NCI-H226 (cell line): Measurements from ENCODE around the gene POGZ.
"Not testable (repeated sequence)": the region's sequence is repeated elsewhere in the genome, so short reads cannot be mapped to it uniquely, and the experiment has no call there.

Source experiments
- DNase-seq: peaks from one replicate; pipeline ENCODE4 v3.0.0-alpha.2; 2015

POGZ gene

DNA sequence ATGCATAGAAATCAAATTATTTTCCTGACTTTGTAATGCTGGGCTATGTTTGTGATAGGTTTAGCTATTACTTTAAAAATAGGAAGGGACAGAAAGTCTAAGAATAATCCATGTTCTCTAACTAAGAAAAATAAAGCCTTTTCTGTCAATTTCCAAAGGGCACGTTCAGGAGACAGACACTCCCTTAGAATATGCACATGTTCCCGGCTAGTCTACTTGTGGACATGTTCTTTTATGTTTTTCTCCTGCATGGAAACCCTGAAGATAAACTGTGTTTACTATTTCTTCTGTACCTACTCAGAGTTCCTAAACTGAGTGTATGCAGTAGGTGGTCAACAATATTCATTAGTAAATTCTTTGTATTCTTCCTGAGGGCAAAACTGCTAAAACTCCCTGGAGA, 47.4 kb downstream of the POGZ start:
- no peak for DNase-seq

DNA sequence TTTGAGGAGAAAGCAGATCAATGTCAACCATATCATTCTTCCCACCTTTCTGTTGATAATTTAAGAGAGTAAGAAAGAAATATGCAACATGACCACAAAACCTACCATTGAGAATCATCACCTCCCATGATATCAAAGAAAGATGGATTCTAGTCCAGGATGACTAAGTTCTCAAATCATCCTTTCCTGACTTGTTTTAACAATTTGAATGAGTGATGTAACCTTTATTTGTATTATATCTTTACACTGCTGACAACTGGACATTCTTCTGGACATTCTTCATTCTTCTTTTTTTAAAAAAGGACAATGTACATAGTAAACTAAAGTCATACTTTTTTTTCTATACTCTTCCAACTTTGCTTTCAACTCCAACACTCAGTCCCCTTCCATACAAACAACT, 50.4 kb downstream of the POGZ start:
- peak; percentile 18 for DNase-seq

DNA sequence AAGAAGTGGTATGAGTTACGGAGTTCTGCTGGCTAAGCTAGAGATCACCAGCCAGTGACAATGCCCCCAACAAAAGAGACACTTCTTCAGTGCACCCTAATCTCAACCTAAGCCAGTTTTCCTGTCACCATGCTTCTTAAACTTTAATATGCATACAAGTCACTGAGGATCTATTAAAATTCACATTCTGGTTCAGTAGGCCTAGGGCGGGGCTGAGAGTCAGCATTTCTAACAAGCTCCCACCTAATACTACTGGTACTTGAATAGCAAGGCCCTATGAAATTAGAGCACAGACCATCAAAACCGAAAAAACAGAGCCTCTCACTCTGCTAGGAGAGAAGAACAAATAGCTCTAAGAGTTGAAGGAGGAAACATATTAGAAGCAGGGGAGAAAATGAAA, 52.0 kb downstream of the POGZ start:
- DNase-seq, result no peak

DNA sequence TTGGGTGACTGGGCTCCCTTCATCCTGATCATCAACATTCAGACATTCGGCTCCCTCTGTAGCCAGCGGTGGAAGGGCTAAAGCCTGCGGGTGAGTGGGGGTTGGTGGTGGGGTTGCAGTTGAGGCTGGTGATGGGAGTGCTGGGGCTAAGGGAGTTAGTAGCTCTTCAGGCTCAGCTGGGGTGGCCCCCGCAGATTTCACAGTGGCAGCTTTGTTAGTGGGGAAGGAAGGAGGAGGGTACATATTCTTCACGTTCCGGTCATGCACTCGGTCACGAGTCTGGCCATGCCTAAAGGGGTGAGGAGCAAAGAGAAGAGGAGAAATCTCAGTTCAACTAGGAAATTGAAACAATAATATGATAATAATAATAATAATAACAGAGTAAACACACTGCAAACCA, 53.1 kb downstream of the POGZ start:
- no peak for DNase-seq

DNA sequence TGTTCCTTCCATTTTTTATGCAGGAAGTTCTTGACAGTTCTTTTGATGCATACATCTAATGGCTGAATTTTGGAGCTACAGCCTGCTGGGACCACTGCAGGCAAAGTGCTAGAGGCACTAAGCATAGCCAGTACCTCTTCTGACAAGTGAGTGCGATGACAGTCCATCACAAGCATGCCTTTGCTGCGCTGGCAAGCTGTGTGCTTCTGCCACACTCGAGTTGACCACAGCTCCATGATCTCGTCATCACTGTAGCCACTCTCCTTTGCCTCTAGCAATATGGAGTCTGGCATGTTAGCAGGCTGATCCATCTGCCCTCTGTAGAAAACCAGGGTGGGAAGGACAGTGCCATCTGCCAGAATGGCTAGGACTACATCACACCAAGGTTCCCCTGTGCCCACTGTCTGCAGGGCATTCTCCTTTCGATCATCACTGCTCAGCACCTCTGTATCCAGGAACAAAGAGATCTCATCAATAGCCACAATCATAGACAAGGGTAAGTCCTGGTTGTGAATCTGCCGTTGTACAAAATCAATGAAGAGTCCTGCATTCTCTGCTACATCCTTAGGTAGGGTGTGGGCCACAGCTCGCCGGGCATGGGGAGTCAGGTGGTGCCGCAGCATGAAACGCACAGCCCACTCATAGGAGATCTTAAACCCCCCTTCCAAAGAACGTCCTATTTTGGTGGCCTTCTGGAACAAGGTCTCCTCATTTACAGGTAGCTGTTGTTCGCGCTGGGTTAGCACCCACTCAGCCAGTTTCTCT, 53.9 kb downstream of the POGZ start:
- DNase-seq, result no peak

DNA sequence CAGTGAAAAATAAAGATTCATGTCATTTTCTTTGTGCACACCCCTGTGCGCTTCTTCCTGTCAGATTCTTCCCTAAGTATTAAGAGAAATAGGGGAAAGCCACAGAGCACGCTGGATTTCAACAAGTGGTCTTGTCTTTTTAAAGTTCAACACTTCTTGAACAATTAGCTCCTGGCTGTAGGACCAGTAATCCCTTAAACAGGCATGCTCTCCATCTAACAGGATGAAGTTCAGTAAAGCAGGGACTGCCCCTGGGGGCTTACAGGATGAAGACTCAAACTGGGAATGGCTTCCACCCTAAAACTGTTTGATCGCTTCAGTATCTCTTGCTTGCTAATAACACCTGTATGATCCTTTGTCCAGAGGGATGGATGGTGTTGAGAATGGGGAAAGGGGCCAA, 55.7 kb downstream of the POGZ start:
- DNase-seq, result no peak

DNA sequence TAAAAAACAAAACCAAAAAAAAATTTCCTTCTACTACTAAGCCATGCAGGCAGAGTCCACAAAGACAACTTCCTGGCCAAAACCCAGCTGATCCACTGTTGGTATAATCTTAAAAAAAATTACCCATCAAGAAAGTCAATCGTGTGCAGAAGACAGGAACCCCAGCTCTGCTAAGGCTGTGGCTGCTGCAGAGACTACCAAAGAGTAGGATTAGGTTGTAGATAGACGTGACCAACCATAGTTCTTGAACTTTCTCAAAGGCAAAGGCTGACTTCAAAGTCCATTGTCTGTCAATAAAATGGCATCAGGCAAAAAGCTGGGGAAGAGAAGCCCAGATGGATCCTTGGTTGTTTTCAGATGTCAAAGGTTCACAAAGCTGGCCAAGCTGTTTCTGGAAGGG, 56.5 kb downstream of the POGZ start:
- no peak for DNase-seq

DNA sequence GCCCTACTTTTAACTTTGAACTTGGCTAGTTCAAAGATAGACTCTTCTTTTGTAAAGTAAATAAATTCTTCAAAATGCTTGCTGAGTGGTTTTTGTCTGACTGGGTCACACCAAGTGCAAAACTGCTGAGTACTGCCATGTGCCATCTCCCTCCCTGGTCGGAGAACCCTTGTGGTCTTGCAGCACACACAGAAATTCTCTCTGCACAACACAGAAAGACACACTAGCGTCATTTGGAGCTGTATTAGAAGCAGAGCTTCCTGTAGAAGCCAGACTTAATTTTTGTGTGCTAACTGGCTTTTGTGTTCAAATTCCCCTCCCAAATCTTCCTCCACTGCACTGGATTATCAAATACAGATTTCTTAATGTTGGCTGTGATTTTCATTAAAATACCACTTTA, 57.4 kb downstream of the POGZ start:
- no peak for DNase-seq

DNA sequence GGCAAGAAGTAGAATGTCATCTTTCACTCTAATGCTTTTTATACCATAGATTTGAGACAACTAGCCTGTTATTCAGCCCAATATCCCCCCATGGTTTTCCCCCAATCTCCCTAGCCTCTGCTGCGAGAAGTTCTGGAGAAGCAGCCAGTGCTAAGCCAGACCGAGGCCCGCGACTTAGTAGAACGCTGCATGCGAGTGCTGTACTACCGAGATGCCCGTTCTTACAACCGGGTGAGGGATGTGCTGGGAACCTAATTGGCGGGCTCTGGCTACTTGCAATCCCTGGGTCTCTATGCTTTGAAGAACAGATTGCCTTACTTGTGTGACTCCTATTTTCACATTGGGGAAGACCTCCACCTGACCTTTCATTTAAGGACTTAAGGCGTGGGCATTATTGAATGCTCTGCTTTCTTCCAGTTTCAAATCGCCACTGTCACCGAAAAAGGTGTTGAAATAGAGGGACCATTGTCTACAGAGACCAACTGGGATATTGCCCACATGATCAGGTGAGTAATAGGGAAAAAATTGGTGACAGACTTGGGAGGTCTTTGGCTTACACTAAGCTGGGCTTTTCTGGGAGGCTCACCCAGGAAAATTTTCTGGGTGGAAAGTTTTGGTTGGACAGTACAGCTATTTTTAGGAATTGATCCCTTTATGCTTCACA, 58.0 kb downstream of the POGZ start:
- no peak for DNase-seq

DNA sequence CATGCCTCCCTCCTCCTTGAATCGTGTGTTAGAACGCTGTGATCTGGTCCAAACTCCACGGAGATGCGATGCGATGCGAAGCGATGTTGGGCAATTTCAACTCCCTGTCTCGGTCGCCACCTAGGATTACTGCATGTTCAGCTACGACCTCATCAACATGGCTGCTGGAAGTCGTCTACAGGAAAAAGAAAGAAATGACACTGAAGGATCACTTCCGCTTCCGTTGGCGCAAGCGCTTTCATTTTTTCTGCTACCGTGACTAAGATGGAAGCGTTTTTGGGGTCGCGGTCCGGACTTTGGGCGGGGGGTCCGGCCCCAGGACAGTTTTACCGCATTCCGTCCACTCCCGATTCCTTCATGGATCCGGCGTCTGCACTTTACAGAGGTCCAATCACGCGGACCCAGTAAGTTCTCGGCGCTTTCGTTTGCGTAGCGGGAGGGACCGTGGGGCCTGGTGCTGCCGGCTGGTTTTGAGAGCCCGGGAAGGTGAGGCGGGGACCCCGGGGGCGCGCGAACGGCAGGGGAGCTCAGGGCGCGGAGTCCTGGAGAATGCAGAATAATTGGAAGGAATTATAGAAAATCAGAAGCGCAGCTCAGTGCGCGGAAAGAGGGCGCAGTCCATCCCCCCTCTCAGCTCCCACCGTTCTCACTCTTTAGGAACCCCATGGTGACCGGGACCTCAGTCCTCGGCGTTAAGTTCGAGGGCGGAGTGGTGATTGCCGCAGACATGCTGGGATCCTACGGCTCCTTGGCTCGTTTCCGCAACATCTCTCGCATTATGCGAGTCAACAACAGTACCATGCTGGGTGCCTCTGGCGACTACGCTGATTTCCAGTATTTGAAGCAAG, 59.7 kb downstream of the POGZ start, which contains the start of gene PSMB4:
Gene PSMB4, plus strand, starts transcription at position 250 of the 848 bp plus-strand sequence. Its CDS starts 15 bp downstream, at position 265.
- DNase-seq, result peak; percentile 89

DNA sequence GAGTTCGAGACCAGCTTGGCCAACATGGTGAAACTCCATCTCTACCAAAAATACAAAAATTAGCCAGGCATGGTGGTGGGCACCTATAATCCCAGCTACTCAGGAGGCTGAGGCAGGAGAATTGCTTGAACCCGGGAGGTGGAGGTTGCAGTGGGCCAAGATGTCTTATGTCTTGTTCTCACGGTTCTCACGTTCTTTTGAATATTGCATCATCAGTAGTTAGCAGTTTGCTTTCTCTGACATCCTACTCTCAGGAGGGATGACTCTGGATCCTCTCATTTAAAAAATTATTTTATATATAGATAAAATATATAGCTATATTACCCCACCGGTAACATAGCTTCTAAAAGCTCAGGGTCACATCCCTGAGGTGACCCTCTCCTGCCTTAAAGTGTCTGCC, 63.0 kb downstream of the POGZ start:
- DNase-seq, result not testable (repeated sequence)

DNA sequence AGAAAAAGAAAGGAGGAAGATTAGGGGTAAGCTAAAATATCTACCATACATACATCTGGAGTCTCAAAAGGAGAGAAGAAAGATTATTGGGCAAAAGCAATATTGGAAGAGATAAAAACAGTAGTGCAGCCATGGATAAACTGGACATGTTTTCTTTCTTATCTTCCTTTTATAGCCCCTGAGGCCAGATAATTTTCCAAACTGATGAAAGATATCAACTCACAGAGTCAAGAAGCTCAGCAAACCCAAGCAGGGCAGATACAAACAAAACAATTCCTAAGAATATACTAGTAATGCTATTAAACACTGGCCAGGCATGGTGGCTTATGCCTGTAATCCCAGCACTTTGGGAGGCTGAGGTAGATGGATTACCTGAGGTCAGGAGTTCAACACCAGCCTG, 65.7 kb downstream of the POGZ start:
- DNase-seq, result no peak

DNA sequence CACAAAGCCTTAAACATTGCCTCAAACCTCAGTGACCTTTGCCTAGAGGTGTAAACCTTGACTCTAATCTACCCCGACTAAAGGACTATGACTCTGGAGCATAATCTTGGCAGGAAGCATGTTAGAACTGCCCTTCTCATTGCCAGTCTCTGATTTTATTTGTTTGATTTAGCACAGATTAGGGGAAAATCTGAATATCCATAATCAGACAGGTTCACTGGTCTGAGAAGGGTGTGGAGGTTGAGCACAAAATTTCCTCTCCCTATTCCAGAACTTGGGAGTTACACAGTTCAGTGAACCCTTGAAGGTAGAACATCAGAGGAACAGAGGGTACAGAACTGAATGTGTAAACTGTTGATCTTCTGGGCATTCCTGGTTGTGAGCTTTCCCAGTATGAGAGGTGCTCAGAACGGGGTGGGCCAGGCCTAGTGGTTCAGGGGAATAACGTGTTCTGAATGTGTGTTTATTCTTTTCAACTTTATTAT, 68.2 kb downstream of the POGZ start:
- no peak for DNase-seq

DNA sequence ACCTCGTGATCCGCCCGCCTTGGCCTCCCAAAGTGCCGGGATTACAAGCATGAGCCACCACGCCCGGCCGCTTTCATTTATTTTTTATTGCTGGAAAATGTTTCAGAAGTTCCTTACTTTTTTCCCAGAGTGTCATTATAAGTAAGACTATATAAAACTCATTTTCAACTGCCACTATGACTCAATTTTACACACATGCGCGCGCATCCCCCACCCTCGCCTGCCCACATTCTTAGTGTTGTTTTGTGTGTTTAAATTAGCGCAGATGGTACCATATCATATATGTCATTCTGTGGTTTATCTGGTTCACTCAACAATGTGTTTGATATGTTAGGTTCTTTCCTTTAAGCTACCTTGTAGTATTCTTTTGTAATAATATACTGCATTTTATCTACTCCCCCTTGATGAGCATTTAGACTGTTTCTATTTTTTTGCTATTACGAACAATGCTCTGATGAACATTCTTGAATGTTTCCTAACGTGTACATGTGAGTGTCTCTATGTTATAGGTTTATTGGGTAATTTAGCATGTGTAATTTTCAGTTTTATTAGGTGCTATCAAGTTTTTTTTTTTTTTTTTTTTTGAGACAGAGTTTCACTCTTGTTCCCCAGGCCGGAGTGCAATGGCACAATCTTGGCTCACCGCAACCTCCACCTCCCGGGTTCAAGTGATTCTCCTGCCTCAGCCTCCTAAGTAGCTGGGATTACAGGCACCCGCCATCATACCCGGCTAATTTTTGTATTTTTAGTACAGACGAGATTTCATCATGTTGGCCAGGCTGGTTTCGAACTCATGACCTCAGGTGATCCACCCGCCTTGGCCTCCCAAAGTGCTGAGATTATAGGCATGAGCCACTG, 68.8 kb downstream of the POGZ start:
- DNase-seq, result not testable (repeated sequence)

DNA sequence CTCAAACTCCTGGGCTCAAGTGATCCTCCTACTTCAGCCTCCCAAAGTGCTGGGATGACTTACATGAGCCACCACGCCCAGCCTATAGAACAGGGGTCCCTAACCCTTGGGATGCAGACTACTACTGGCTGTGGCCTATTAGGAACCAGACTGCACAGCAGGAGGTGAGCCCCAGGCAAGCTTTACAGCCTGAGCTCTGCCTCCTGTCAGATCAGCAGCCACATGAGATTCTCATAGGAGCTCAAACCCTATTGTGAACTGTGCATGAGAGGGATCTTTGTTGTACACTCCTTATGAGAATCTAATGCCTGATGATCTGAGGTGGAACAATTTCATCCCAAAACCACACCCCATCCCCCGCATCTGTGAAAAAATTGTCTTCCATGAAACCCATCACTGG, 73.3 kb downstream of the POGZ start:
- no peak for DNase-seq

DNA sequence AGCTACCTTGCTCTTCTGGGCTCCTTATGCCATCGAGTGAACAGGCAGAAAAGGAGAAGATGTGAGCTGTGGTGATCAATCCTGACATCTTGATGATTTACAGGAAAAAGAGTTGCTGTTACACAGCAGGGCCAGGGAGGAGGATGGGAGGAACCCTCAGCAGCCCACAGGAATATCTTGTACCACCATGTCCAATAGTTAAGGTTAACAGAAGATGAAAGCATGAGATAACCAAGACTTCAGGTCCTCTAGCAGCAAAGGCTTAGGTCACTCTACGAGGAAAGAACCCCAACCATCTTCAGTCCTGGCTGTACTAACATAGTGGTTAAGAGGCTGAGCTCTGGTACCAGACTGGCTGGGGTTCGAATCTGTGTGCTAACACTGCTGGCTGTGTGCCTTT, 74.7 kb downstream of the POGZ start:
- no peak for DNase-seq

DNA sequence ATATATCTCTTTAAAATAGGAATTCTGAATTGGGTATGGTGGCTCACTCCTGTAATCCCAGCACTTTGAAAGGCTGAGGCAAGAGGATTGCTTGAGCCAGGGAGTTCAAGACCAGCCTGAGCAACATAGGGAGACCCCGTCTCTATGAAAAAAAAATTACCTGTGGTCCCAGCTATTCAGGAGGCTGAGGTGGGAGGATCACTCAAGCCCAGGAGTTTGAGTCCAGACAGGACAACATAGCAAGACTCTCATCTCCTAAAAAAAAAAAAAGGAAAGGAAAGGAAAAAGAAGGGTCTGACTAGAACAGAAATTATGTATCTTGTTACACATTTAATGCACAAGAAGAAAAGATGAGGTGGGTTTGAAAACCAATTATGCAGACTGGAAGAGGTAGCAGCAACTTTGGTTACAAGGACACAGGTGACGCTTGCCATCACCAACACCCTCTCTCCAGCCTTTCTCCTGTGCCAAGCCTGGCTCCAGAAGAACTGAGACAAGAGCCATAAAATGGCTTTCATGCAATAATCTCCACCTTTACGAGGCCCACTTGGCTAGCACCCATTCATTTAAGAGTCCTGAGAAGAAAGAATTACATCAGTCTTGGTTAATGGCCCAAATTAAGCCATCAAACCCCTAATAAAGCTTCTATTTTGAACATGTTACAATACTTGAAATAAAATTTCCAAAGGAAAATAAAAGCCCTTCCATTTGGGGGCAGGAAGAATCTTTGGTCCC, 82.0 kb downstream of the POGZ start:
- DNase-seq, result no peak

DNA sequence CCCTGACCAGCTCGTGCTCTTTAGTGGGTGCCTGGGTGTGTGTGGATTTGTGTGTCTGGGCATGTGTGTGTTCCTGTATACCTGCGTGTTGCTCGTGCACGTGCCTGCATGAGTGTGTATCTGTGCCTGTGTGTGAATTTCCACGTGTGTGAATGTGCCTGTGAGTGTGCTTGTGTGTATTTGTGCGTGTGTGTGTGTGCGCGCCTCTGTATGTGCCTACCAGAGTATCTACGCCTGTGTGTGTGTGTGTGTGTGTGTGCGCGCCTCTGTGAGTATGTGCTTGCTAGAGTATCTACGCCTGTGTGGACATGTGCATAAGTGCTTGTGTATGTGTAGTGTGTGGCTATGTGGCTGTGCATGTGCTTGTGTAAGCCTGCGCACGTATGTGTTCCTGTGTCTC, 86.1 kb downstream of the POGZ start:
- DNase-seq, result no peak

DNA sequence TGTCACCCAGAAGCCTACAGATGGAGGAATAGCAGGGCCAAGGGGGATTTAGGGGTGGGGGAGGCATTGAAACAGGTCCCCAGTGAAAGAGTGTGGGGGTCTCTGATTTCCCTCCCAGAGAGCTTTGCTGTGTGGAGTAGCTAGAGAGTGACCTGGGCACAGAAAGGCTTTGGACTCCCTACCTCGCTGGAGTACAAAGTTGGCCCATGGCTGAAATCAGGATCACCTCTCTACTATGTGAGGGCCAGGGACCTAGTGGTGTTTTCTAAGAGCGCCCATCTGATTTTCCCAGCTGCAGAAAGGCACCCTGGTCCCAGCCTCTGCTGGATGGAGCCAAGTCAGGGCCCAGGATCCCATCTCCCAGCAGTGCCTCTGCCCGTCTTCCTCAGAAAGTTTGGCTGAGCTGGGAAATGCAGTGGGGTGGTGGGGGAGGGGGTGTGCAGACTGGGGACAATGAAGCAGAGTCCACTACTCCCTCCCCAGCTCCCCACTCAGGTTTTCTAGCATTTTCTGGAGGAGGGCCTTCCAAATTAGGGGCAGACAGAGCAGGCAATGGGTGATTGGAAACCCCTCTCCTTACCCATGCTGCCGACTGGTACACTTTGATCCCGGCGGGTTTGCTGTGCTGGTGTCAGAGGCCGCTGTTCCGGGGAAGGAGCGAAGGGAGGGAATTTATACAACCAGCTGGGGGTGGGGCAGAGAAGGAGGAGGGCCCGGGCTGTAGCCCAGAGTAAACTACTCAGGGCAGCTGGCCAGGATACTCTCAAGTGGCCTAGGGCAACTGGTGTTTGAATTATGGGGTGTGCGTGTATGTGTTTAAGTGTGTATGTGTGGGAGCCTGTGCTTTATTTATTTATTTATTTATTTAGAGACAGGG, 87.0 kb downstream of the POGZ start, which contains the start of gene SELENBP1:
Gene SELENBP1, minus strand, starts transcription at position 648 of the 877 bp plus-strand sequence. Its CDS starts 64 bp downstream, at position 584.
- peak; percentile 54 for DNase-seq

DNA sequence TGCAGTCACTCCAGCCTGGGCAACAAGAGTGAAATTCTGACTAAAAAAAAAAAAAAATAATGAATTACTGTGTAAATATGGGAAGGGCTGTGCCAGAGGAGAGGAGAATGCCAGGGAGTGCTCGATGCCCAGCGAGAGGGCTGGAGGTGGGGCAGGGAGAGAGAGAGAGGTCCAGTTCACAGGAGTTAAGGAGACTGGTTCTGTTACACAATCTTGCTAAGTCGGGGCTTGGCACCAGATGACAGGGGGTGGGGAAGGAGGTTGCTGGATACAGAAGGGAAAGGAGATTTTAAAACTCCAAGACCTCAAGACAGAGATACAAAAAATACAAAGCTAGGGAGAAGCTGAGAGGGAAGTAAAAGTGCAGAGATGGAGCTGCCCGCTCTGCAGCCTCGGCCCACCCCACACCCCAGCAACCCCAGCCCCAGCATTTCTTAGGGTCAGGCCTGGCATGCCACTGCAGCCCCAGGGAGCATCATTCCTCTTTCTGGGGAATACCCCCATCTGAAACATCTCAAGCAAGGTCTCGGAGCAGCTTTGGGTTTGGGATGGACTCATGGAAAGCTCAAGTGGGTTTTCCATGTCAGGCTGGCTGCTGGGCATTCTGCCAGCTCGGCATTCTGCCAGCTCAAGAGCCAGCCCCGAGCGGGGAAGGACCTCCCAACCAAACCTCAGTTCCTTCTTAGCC, 87.8 kb downstream of the POGZ start:
- DNase-seq, result peak; percentile 73
